Stimulated activated CD4-positive, alpha-beta T cell treated with anti-CD3 and anti-CD28 coated beads, Interleukin-12 subunit alpha, Interleukin-12 subunit beta, amount 100 ng/mL, for 48 hours (primary cell): ENCODE results near the gene LMAN1.

Experiments
- DNase-seq, 3 donors: peaks; one replicate each; pipeline ENCODE4 v3.0.0-alpha.2; 2020; ENCODE audit warnings: low read depth in 2 of 3, low spot score in 1 of 3

Gene LMAN1

GRCh38 chr18:59372975-59373374 is 13.9 kb upstream of the LMAN1 start:
- no peak for DNase-seq

GRCh38 chr18:59360381-59360780 is 1.3 kb upstream of the LMAN1 start:
- no peak for DNase-seq

DNA sequence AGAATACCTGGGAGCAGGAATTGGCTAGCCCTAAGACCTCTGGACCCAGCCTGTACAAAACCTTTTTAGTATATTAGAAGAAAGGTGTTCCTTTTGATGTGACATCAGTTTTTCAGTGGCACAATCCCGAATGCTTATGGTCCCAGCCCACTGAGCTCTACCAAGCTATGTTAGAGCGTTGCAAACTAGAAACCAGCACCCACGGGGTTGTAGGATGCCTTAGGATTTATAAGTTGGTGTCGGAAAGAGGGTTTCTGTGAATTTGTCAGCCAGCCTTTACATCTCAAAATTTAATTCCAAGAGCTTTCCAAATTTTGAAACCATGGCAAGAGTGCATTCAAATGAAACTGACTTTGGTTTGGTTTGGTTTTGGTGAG is 499 bp upstream of the LMAN1 start:
- DNase-seq: no peak

DNA sequence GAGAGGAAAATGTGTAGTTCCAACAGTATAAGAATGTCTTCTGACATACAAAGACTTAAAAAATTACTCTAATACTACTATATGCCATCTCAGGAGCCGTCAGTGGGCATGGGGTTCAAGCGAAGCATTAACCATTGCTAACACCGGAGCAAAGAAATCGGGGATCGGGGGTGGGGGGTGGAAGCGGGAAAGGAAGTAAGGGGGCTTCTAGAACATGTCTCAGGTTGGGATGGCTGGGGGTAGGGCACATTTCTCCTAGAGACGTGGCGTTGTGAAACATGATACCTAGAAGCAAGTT is 702 bp downstream of the LMAN1 start:
- no peak for DNase-seq

DNA sequence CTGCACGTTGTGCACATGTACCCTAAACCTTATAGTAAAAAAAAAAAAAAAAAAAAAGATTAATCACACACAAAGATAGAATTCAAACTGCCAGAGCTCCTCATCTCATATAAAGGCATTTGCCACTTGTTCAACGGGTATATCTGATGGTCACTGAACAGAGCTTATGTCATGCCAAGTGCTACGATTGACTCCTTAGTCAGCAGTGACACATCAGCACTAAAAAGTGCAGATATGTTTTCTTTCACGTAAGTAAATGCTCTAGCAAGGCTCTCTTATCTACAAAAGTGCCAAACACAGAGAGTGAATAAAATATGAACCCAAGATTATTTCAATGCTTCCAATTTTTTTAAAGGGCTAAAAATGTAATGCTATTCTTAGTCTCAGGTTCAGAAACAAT is 1.1 kb downstream of the LMAN1 start:
- peak in 1 of 3 donors; percentile 3 for DNase-seq

DNA sequence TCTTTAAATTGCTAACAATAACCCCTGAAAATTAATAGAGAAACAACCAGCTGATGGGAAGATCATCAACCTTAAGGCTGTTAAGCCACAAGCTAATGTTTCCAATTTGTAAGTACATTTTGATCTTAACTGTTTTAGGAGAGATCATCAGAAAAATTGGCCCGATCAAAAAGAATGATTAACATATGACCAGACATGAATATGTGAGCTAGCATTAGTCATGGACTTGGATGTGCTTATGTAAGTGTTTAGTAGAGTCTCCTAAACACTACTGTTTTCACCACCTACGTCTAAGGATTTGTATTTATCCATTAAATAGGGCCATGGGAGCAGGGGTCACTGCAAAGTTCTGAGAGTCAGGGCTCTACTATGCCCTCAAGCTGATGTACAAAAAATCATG is 4.3 kb downstream of the LMAN1 start:
- DNase-seq: no peak

DNA sequence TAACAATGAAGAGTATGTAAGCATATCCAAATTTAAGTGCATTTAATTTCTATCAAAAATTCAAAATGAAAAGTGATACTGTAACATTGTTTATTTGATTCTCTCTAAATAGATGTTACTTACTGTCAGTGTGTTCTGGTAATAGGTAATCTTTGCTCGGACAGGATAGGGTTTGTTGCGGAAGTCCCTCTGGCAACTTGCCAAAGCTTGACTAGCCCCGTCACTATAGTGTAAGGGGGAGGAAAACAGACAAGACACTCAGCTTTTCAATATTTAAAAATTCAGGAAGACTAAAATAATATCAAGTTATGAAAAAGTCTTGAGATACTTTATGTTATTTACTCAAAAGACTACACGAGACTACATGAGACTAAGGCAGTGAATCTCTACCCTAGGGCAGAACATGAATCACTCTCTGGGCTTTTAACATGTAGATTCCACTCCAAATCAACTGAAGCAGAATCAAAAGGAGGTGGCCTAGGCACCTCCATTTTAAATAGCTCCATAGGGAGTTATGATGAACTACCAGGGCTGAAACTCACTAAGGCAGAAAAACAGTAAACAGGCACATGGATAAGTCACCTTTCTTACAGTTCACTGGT is 5.9 kb downstream of the LMAN1 start:
- no peak for DNase-seq

DNA sequence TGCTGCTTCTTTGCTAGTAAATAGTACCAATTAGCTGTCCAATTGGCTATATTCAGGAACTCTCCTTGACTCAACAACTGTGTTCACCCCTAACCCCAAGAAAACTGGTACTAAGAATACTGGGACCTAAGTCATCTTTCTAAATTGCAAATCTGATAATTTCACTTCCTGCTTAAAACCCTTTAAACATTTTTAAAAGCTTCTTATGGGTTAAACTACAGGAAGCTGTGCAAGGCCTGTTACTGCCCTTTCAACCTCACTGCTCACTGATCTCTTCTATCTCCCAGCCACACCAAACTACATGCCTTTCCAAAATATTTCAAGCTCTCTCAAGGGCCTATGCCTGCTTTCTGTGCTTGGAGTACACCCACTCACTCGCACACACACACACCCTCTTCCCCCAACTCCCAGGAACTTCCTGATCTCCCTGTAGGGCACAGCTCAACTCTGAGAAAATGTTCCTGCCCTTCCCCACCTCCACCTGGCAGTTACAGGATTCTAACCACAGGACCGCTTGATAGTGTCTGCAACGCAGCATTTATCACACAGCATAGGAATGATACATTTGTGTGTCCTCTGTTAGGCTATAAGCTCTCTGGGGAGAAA is 6.7 kb downstream of the LMAN1 start:
- no peak for DNase-seq

GRCh38 chr18:59345556-59345955 is 13.5 kb downstream of the LMAN1 start:
- DNase-seq: no peak

DNA sequence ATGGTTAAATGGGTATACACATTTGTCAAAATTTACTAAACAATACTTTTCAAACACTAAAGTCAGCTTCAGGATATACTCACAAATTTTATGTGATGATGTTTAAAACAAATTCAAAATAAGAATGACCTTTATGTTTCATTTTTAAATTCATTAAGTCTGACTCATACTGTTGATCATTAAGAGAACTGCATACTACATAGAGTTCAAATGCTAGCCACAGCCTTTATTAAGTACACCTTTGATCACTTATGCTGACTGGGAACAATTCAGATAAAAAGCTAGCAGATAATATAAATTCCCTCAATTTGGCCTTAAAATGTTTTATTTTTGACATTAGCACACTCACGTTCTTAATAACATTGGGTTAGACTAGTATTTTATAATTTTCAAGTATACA is 14.1 kb downstream of the LMAN1 start:
- DNase-seq: no peak

DNA sequence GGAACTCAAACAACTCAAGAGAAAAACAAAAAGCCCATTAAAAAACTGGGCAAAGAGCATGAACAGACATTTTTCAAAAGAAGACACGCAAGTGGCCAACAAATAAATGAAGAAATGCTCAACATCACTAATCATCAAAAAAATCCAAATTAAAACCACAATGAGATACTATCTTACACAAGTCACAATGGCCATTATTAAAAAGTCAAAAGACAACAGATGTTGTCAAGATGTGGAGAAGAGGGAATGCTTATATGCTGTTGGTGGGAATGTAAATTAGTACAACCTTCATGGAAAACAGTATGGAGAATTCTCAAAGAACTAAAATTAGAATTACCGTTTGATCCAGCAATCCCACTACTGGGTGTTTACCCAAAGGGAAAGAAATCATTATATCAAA is 15.1 kb downstream of the LMAN1 start:
- DNase-seq: no peak

DNA sequence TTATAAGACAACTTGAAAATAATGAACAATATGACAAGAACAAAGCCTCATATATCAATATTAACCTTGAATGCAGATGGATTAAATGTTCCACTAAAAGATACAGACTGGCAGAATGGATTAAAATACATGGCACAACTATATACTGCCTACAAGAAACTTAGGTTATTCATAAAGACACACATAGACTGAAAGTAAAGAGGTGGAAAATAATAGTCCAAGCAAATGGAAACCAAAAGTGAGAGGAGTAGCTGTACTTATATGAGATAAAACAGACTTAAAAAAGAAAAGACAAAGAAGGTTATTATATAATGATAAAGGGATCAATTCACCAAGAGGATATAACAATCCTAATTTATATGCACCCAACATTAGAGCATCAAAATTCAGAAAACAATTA is 18.2 kb downstream of the LMAN1 start:
- no peak for DNase-seq

DNA sequence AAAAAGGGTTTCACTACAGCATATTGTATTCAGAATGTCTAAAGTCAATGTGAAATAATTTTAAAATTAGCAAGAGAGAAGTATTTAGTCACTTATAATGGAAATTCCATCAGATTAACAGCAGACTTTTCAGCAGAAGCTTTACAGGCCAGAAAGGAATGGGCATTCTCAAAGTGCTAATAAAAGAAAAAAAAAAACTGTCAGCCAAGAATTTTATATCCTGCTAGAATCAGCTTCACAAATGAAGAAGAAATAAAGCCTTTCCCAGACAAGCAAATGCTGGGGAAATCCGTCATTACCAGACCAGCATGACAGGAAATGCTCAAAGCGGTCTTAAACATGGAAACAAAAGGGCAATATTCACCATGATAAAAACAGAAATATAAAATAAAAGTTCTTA is 18.8 kb downstream of the LMAN1 start:
- DNase-seq: no peak

DNA sequence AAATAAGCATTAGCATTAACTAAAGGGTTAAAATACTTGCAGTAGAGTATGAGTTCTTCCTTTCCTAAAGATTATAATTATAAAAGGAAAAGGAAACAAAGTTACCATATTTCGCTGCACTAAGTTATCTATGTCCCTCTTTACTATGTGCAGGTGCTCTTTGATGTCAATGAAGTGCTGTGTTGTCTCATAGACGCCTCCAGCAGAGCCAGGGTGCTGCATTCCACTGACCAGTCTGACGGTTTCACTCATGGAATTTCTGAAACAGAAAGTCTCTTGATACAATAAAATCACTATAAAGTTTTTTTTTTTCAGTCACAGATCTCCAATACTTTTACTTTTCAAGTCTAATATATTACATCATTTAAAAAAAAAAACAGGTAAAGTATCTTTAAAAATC is 26.1 kb downstream of the LMAN1 start:
- DNase-seq: no peak

DNA sequence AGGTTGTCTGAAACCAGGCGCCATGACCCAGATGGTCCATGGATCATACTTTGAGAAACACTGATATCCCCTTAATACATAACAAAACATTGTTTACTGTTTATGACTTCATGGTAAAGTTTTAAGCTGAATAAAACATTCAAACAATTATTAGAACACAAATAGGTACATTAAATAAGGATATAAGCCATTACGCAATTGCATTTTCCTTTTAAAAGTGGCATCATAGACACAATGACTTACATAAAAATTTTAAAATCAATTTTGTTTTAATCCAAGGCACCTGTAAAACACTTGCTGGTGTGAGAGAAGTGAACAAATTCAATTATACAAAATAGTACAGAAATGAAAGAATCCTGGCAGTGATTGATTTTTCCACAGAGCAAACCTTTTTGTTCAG is 30.4 kb downstream of the LMAN1 start:
- no peak for DNase-seq

DNA sequence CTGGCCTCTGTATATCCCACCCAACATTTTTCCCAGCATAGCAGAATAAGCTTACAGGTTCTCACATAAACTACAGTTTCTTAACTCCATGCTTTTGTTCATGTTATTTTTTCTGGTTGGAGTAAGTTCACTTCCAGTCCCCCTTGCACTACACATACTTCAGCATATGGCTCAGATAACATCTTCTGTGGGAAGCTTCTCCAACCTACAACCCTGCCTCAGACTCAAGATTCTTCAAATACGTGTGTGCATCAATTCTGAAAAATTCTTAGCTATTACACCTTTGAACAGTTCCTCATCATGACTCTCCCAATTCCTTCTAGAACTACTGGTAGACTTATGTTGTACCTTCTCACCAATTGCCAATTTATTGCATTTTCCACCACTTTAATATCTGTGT is 33.1 kb downstream of the LMAN1 start:
- DNase-seq: no peak

DNA sequence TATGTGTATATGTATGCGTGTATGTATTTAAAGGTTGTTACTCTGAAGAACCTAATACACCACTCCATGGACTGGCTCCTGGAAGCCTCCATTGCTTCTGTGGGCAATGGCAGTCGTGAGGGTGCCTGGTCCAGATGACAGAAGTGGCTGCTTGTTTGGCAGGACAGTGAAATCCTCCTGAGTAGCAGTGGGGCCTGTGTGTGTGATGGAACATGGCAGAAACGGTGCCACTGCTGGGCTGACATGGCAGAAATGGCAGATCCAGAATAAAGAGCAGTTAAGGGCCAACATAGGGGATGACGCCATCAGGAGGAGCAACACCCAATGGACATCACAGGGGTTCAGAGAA is 34.5 kb downstream of the LMAN1 start:
- no peak for DNase-seq

DNA sequence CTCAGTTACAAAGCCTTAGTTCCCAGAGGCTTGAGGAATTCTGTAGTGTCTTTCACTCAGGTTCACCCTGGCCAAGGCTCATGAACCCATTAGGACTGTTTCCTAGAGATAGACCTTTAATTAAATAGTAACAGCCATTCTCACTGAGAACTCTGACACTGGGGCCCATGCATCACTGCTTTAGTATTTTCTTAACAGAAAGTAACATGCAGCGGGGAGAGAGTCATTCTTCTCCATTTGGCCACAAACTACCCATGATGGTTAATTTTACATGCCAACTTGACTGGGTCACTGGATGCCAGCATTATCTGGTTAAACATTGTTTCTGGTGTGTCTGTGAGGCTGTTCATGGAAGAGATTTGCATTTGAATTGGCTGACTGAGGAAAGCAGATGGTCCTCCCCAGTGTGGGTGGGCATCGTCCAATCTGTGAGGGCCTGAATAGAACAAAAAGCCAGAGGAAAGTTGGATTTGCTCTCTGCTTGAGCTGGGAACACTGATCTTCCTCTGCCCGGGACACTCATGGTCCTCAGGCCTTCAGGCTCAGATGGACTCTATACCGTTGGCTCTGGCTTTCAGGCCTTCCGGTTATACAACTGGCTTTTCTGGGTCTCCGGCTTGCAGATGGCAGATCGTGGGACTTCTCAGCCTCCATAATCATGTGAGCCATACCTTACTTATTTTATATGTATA is 35.0 kb downstream of the LMAN1 start:
- DNase-seq: no peak

- DNase-seq: no peak
Observed at GRCh38 chr18:59318460-59319050, 40.5 kb downstream of the LMAN1 start, which contains the start of gene CPLX4. CPLX4 (minus strand) TSS chr18:59318649; CDS start chr18:59318462, 187 bp downstream.

DNA sequence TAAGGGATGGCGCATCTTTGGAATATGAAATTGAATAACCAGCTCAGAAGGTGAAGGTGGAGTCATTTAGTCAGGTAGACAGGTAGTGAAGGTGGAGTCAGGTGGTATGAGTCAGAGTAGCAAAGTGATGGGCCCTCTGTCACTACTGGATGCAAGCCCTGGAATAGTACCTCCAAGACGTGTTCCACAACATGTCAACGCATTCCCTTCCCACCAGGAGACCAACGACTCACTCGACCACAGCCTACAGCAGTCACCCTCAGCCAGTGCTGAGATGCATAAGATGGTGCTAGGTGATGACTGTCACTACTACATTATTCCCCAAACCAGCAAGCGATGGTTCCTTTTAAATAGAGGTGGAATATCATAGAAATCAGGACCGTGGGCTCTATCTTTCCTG is 47.4 kb downstream of the LMAN1 start:
- no peak for DNase-seq

GRCh38 chr18:59308938-59309260 is 50.2 kb downstream of the LMAN1 start:
- no peak for DNase-seq

DNA sequence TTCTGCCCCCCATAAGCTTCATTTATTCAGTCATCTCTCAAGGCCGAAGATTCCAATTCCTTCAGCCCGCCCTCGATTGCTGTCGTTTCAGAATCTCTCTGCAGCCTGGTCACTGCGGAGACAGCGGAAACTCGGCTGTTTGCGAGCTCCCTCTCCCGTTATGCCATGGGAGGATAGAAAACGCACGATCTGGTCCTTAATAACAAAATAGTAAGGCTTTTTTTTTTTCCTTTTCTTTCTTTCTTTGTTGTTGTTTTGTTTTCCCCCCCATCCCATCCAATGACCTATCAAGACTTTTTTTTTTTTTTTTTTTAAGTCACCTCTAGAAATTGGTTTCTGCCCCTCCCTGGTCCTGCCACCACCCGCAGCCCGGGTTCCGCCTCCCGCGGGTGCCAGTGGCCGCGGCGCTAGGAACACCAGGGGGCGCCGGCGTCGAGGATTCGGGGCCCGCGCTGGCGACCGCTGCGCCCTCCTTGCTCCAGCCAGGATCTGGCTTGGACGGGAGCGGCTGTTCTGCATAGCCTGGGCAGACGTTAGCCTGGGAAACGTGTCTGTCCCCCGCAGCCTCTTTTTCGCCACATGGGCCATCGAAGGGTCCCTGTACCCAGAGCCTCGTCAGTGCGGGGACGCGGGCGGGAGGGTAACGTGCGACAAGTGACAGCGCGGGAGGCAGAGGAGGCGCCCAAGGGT is 50.7 kb downstream of the LMAN1 start:
- peak; percentile 28 to 56 (median 50) for DNase-seq
